DOHH2 (cell line): ENCODE measurements around the gene DNAH5.

Experiments
- H3F3A ChIP-seq: fragments of 200-600 bp; sonication (generic), shearing (Covaris generic); 2 replicates; pipeline ENCODE4 v1.6.0; 2016; ENCODE audit warnings: antibody characterized with exemption, mild to moderate bottlenecking; ENCODE audit not compliant: control insufficient read depth, insufficient read depth
- H3K27ac ChIP-seq: fragments of 200-600 bp; sonication (generic); 2 replicates; pipeline ENCODE4 v1.5.1; 2014; ENCODE audit warnings: low read depth, mild to moderate bottlenecking, low read length, moderate library complexity
- H3K27me3 ChIP-seq: fragments of 200-600 bp; sonication (generic); 2 replicates; pipeline ENCODE4 v1.6.1; 2014; ENCODE audit warnings: mild to moderate bottlenecking, low read length, mixed read lengths; ENCODE audit not compliant: control insufficient read depth
- H3K36me3 ChIP-seq: fragments of 200-600 bp; sonication (generic); 2 replicates; pipeline ENCODE4 v1.6.1; 2014; ENCODE audit warnings: mild to moderate bottlenecking, low read length, moderate library complexity, mixed read lengths; ENCODE audit not compliant: control insufficient read depth
- H3K4me1 ChIP-seq: fragments of 200-600 bp; sonication (generic); 2 replicates; pipeline ENCODE4 v1.6.1; 2014; ENCODE audit warnings: mild to moderate bottlenecking, low read length, mixed read lengths; ENCODE audit not compliant: control insufficient read depth
- H3K4me2 ChIP-seq: fragments of 200-600 bp; sonication (generic); 2 replicates; pipeline ENCODE4 v1.6.0; 2014; ENCODE audit warnings: mild to moderate bottlenecking, low read length, moderate library complexity
- H3K4me3 ChIP-seq: fragments of 200-600 bp; sonication (generic); 2 replicates; pipeline ENCODE4 v1.5.1; 2014; ENCODE audit warnings: mild to moderate bottlenecking, low read length, mixed read lengths
- H3K79me2 ChIP-seq: fragments of 200-600 bp; sonication (generic); 2 replicates; pipeline ENCODE4 v1.6.1; 2014; ENCODE audit warnings: mild to moderate bottlenecking, low read length, mixed read lengths; ENCODE audit not compliant: control insufficient read depth
- H3K9me2 ChIP-seq: fragments of 200-600 bp; sonication (generic); replicated peaks from 2 replicates; pipeline ENCODE4 v1.6.1; 2014; ENCODE audit warnings: mild to moderate bottlenecking, low read length, mixed read lengths; ENCODE audit not compliant: control insufficient read depth
- H3K9me3 ChIP-seq: fragments of 200-600 bp; sonication (generic); 2 replicates; pipeline ENCODE4 v1.6.1; 2014; ENCODE audit warnings: antibody characterized with exemption, low read length, mixed read lengths; ENCODE audit not compliant: control insufficient read depth, insufficient read depth
- H4K20me1 ChIP-seq: fragments of 200-600 bp; sonication (generic); 2 replicates; pipeline ENCODE4 v1.6.0; 2014; ENCODE audit warnings: low read depth, mild to moderate bottlenecking, antibody characterized with exemption, low read length, moderate library complexity; ENCODE audit not compliant: control insufficient read depth, insufficient read depth
- CTCF ChIP-seq: fragments of 200-600 bp; sonication (generic); IDR thresholded peaks from one replicate; pipeline ENCODE4 v1.5.1; 2014; ENCODE audit warnings: antibody characterized with exemption, mild to moderate bottlenecking, low read depth, low read length; ENCODE audit not compliant: poor library complexity, severe bottlenecking
- EZH2phosphoT487 ChIP-seq: fragments of 200-600 bp; sonication (generic); IDR thresholded peaks from 2 replicates; pipeline ENCODE4 v1.6.1; 2017; ENCODE audit warnings: borderline replicate concordance, mild to moderate bottlenecking, antibody characterized with exemption, low read length, moderate library complexity, mixed read lengths

Gene DNAH5

GRCh38 chr5:13745508-13745907 lies 199.0 kb downstream of the DNAH5 start:
- no peak for TF ChIP-seq EZH2phosphoT487
- no peak for TF ChIP-seq CTCF
- H3K36me3 ChIP-seq = no peaks in the 10 kb centered on the region
- no peaks in the 10 kb centered on the region for H4K20me1 ChIP-seq
- no peaks in the 10 kb centered on the region for H3K27me3 ChIP-seq
- H3K4me3 ChIP-seq = no peak overlapping the region
- no peaks in the 10 kb centered on the region for H3K79me2 ChIP-seq
- no peak overlapping the region for H3K4me2 ChIP-seq
- no peaks in the 10 kb centered on the region for H3K9me3 ChIP-seq
- H3K27ac ChIP-seq = no peak overlapping the region
- H3K4me1 ChIP-seq = no peaks in the 10 kb centered on the region
- no peaks in the 10 kb centered on the region for H3F3A ChIP-seq
- no peaks in the 10 kb centered on the region for H3K9me2 ChIP-seq

DNA sequence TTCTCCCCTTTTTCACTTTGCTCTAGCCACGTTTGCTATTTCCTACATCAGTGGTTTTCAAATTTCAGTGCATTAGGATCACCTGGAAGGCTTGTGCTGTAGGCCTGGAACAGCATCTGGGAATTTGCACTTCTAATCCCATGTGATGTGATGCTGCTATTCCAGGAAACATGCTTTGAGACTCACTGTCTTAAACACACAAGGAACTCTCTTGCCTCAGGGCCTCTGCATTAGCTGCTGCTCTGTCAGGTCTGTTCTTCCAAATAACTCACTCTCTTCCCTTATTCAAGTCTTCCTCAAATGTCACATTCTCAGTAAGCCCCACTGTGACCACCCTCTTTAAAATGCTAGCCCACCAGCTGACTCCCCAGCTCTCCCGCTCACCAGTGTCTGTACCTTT lies 204.0 kb downstream of the DNAH5 start:
- H3K9me2 ChIP-seq = no peaks in the 10 kb centered on the region
- no peaks in the 10 kb centered on the region for H3K79me2 ChIP-seq
- TF ChIP-seq EZH2phosphoT487 (no peak), CTCF (no peak)
- H3K4me2 ChIP-seq = no peak overlapping the region
- H3K4me3 ChIP-seq = no peak overlapping the region
- no peak overlapping the region for H3K27ac ChIP-seq
- no peaks in the 10 kb centered on the region for H3K36me3 ChIP-seq
- H3K27me3 ChIP-seq = no peaks in the 10 kb centered on the region
- H3F3A ChIP-seq = no peaks in the 10 kb centered on the region
- H3K9me3 ChIP-seq = no peaks in the 10 kb centered on the region
- H4K20me1 ChIP-seq = no peaks in the 10 kb centered on the region
- H3K4me1 ChIP-seq = no peaks in the 10 kb centered on the region

DNA sequence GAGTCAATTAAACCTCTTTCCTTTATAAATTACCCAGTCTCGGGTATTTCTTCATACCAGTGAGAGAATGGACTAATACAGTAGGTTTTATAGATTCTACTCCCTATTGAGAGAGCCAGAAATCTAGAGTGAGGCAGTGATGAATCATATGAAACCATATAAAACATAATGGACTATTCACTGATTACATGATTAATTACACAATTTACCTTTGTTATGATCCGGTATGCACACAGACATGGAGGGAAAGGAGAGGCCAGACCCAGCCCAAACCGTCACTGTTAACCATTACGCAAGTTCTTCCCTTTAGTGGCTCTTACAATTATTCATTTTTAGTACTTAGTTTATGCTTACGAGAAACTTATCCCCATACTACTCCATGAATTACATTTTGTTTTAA lies 205.0 kb downstream of the DNAH5 start:
- Histone ChIP-seq H3K4me2 (no peak overlapping the region), H3K9me3 (no peaks in the 10 kb centered on the region), H4K20me1 (no peaks in the 10 kb centered on the region), H3F3A (no peaks in the 10 kb centered on the region), H3K36me3 (no peaks in the 10 kb centered on the region), H3K4me3 (no peak overlapping the region), H3K9me2 (no peaks in the 10 kb centered on the region), H3K27me3 (no peaks in the 10 kb centered on the region), H3K27ac (no peak overlapping the region), H3K79me2 (no peaks in the 10 kb centered on the region), H3K4me1 (no peaks in the 10 kb centered on the region)
- no peak for TF ChIP-seq CTCF
- TF ChIP-seq EZH2phosphoT487 = no peak

- Histone ChIP-seq H3K9me2 (no peaks in the 10 kb centered on the region), H3K9me3 (no peaks in the 10 kb centered on the region), H3F3A (no peaks in the 10 kb centered on the region), H3K4me3 (no peak overlapping the region), H3K27me3 (no peaks in the 10 kb centered on the region), H3K79me2 (no peaks in the 10 kb centered on the region), H3K27ac (no peak overlapping the region), H3K4me1 (no peaks in the 10 kb centered on the region), H3K4me2 (no peak overlapping the region), H3K36me3 (no peaks in the 10 kb centered on the region), H4K20me1 (no peaks in the 10 kb centered on the region)
- TF ChIP-seq CTCF (no peak), EZH2phosphoT487 (no peak)
Observed at GRCh38 chr5:13735691-13736090, 208.8 kb downstream of the DNAH5 start.
